ENCODE data around the gene RAD9A. TPM values are rescaled to one million over a fixed set of nuclear protein-coding genes. Genes with fewer than 3 reads are reported as not detected.

RAD9A gene
- total RNA-seq, 1 donor from 2014 or later, result 11.1 TPM

DNA sequence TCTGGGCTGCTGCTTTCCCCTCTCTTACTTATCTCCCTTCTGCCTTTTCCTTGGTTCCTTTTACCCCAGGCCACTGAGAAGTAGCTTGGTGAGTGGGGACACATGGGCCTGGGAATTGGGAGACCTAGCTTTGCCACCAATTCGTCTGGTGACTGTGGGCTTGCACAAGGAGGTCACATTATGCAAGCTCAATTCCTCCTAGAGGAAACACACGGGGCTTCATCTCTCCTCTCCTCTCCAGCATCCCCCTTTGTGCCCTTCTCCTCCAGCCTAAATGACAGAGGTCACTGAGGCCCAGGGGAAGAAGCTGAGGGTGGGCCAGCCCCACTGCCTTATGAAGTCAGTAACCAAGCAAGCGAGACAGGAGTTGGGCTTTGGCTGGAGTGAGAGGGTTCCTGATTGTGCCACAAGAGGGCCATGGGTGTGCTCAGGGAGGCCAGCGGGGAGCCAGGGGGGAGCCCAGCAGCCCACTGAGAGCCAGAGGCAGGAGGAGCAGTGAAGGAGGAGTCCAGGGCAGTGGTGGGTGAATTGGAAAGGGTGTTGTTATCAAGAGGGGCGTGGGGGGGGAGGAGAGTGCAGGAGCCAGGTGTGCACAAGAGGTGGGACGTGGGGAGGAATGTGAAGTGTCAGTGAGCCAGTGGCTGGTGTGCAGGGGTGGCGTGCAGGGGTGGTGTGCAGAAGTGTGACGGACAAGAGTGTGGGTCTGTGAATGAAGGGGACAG lies 20.4 kb upstream of the RAD9A start:
- Mint-ChIP-seq H3K4me3 (ENCODE audit: unreplicated experiment) (peak overlapping the region; percentile 71), H3K4me1 (ENCODE audit: low read depth) (peaks cover 57% of the 10 kb centered on the region), H3K27me3 (ENCODE audit: low read depth) (no peaks in the 10 kb centered on the region), H3K9me3 (ENCODE audit: low read depth) (no peaks in the 10 kb centered on the region), H3K36me3 (ENCODE audit: low read depth) (no peaks in the 10 kb centered on the region), H3K27ac (ENCODE audit: unreplicated experiment) (peak overlapping the region; percentile 74)
- TF ChIP-seq, protein P1, sequence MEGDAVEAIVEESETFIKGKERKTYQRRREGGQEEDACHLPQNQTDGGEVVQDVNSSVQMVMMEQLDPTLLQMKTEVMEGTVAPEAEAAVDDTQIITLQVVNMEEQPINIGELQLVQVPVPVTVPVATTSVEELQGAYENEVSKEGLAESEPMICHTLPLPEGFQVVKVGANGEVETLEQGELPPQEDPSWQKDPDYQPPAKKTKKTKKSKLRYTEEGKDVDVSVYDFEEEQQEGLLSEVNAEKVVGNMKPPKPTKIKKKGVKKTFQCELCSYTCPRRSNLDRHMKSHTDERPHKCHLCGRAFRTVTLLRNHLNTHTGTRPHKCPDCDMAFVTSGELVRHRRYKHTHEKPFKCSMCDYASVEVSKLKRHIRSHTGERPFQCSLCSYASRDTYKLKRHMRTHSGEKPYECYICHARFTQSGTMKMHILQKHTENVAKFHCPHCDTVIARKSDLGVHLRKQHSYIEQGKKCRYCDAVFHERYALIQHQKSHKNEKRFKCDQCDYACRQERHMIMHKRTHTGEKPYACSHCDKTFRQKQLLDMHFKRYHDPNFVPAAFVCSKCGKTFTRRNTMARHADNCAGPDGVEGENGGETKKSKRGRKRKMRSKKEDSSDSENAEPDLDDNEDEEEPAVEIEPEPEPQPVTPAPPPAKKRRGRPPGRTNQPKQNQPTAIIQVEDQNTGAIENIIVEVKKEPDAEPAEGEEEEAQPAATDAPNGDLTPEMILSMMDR (IDR thresholded peaks at IDR 0.05), result peak; percentile 73
- DNase-seq (ENCODE audit: low spot score), result no peak

DNA sequence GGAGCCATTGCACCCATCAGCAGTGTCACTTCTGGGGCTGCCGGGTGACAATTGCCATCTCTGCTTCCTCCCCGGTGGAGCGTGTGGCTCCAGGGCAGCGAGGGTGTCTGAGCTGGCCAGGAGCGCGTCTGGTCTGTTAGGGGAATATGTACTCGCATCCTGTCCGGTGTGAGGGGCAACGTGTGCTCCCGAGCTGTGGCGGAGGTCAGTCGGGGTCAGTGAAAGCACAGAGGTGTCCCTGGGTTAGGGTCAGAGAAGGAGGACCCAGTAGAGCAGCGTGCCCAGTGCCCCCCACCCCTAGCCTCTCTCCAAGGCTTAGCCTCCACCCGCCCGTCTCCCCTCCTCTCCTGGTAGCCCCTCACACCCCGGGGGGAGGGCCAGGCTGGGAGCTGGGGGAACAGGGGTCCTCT lies 19.9 kb upstream of the RAD9A start:
- DNase-seq (ENCODE audit: low spot score), result no peak
- TF ChIP-seq, protein P1 (IDR thresholded peaks at IDR 0.05), result no peak
- Mint-ChIP-seq H3K9me3 (ENCODE audit: low read depth) (no peaks in the 10 kb centered on the region), H3K36me3 (ENCODE audit: low read depth) (no peaks in the 10 kb centered on the region), H3K27ac (ENCODE audit: unreplicated experiment) (peak overlapping the region; percentile 59), H3K27me3 (ENCODE audit: low read depth) (no peaks in the 10 kb centered on the region), H3K4me3 (ENCODE audit: unreplicated experiment) (peak overlapping the region; percentile 71), H3K4me1 (ENCODE audit: low read depth) (peaks cover 52% of the 10 kb centered on the region)

DNA sequence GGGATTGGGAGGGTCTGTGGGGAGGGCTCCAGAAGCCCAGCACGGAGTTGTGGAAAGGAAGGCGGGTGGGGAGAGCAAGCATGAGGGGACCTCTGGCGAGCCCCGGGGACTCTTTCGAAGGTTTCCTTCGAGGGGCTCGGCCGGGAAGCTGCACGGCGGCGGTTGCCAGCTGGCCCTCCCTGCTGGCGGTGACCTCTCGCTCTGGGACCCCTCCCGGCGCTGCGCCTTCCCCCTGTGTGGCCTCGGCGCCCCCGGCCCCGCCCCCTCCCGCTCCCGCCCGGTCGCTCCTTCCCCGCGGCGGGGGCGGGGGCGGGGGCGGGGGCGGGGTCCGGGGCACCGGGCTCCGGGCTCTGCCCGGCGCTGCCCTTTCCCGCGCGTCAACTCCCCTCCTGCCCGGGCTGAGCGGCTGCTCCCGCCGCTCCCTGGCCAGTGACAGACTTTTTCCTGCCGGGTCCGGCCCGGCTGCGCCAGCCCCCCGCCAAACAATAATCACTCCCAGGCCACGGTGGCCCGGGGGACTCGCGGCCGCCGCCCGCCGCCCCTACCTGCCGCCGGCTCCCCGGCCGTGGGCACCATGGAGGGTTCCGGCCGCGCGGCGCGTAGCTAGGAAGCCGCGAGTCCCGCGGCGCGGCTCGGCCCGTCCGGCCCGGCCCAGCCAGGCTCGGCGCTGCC lies 19.3 kb upstream of the RAD9A start:
- H3K36me3 Mint-ChIP-seq (ENCODE audit: low read depth), result no peaks in the 10 kb centered on the region
- peaks cover 51% of the 10 kb centered on the region for H3K4me1 Mint-ChIP-seq (ENCODE audit: low read depth)
- no peaks in the 10 kb centered on the region for H3K27me3 Mint-ChIP-seq (ENCODE audit: low read depth)
- H3K9me3 Mint-ChIP-seq (ENCODE audit: low read depth), result no peaks in the 10 kb centered on the region
- DNase-seq (ENCODE audit: low spot score), result no peak
- H3K27ac Mint-ChIP-seq (ENCODE audit: unreplicated experiment), result no peak overlapping the region
- TF ChIP-seq, protein P1 (IDR thresholded peaks at IDR 0.05), result no peak
- peak overlapping the region; percentile 71 for H3K4me3 Mint-ChIP-seq (ENCODE audit: unreplicated experiment)

DNA sequence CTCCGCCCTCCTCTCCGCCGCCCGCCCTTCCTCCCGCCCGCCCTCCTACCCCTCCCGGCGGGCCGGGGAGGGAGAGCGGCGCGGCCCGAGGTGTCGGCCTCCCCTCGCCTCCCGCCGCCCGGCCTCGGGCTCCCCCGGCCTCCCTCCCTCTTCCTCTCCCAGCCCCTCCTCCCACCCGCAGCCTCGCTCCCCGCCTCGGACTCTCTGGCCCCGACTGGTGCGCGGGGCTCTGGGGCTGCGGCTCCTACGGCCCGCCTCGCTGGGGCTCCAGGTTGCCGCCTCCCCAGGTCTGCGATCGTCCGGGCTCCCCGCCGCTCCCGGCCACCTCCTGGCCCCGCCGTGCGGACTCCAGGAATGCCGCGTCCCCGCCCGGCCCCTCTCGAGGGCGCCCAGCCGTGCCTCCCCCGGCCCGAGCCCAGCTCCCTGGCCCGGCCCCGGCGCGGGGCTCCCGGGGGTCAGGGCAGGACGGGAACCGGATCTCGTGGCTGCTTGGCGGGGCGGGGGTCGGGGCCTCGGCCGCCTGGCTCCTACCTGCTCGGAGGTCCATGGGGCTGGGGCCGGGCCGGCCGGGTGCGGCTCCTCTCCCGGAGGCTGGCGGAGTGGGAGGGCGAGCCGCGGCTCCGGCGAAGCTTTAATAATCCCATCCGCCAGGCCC lies 18.7 kb upstream of the RAD9A start, which contains the start of gene CLCF1:
Gene CLCF1 (minus strand): TSS at position 606 of the 655 bp plus-strand sequence. CDS start 59 bp downstream, at position 547.
- H3K27ac Mint-ChIP-seq (ENCODE audit: unreplicated experiment), result peak within 1 kb of the TSS; percentile 96
- H3K9me3 Mint-ChIP-seq (ENCODE audit: low read depth), result no peaks in the 10 kb centered on the region
- no peak for DNase-seq (ENCODE audit: low spot score)
- peaks cover 48% of the 10 kb centered on the region for H3K4me1 Mint-ChIP-seq (ENCODE audit: low read depth)
- TF ChIP-seq, protein P1 (IDR thresholded peaks at IDR 0.05), result no peak
- H3K27me3 Mint-ChIP-seq (ENCODE audit: low read depth), result no peaks in the 10 kb centered on the region
- peak within 1 kb of the TSS; percentile 83 for H3K4me3 Mint-ChIP-seq (ENCODE audit: unreplicated experiment)
- H3K36me3 Mint-ChIP-seq (ENCODE audit: low read depth), result no peaks in the 10 kb centered on the region
